Dermis microvascular lymphatic vessel endothelial cell (primary cell): ENCODE data around the gene FCSK. TPM values are rescaled to one million over a fixed set of nuclear protein-coding genes. Genes with fewer than 3 reads are reported as not detected.

Experiments used
- DNase-seq, 2 donors: peaks; one replicate each; pipeline versions ENCODE4 v3.0.0 to v3.0.0-alpha.2; 2010; ENCODE audit warnings: low read depth in 2 of 2
- total RNA-seq: library from RNA; depleted of rRNA; stranded (reverse); fragments of >200 nt; gene quantifications from 2 replicates; pipeline ENCODE4 v1.2.1, GENCODE V29; 2014

Gene FCSK
- total RNA-seq, 1 donor from 2014 or later = 7.4 TPM

- no peak for DNase-seq
Measured at GRCh38 chr16:70522216-70523075, 68.1 kb downstream of the FCSK start.

DNA sequence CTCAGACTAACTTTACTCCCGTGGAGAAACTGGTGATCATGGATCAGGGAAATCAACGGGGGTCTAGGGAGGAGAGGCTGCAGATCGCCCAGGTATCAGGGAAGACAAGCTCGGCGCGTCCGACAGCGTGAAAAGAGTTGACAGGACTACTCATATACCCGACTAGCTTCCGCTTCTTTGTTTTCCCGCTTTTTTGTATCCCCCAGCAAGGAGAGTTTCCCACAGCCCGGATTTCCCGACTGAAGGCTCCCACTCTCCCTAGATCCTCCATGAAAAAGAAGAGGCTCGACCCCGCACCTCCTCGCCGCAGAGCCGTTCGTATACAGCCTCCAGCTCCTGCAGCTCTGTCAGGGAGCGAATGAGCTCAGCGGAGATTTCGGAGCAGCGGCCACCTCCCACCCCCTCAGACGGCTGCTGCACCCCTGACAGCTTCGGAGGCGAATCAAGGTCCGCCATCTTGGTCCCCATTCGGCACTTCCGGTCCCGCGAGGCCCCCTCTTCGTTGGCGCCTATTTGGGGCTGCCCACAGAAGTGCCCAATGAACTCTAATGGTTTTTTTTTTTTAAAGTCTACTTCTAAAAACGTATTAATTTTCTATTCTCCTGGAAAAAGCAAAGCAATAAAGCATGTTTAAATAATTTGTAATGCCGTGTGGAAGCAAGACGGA lies 68.8 kb downstream of the FCSK start, which contains the start of gene COG4:
TSS of gene COG4 (minus strand) at position 479 of the 667 bp plus-strand sequence. CDS start at position 468, 11 bp downstream.
- peak; percentile 69 to 88 for DNase-seq

GRCh38 chr16:70523743-70524398 lies 69.5 kb downstream of the FCSK start, which contains the start of gene SF3B3:
SF3B3 (plus strand) TSS chr16:70523816; CDS start chr16:70526657, 2,841 bp downstream.
- DNase-seq = no peak

GRCh38 chr16:70524399-70524825 lies 70.0 kb downstream of the FCSK start:
- peak in 1 of 2 donors; percentile 38 for DNase-seq

GRCh38 chr16:70526403-70526802 lies 72.0 kb downstream of the FCSK start:
- no peak for DNase-seq

GRCh38 chr16:70527315-70527996 lies 73.1 kb downstream of the FCSK start:
- DNase-seq = no peak

DNA sequence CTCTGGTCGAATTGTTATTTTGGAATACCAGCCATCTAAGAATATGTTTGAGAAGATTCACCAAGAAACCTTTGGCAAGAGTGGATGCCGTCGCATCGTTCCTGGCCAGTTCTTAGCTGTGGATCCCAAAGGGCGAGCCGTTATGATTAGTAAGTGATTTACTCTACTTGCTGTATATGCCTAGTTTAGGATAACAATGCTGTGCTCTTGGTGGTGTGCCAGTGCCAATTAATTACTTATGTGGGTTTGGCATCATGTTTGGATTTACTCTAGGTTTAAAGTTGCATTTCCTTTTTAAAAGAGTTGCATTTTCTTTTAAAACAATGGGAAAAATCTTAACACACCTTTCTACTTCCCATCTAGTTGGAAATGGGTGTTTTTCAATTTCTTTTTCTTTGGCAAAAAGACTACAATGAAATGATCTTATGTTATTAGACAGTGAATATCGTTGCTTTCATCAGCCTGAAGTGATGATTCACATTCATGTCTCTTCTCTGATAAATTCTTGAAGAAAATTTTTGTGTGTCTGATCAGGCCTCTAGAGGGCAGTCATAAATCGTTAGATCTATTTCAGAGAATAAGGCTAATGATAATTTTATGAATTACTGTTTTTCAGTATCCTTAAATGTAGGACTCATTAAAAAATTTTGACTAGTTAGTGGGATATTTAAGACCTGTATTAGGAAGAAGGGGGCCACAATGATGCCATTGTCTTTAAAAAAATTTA lies 74.8 kb downstream of the FCSK start:
- peak; percentile 37 to 68 for DNase-seq

Other genes starting within 250 kb of the FCSK start
- 28.2 and 40.0 TPM in 2 replicates for gene EXOSC6, start 202.7 kb upstream of the FCSK start, total RNA-seq
- gene AARS1, start 165.1 kb upstream of the FCSK start, total RNA-seq = 91.7 and 99.2 TPM in 2 replicates
- 22.5 and 26.0 TPM in 2 replicates for gene DDX19B, start 155.4 kb upstream of the FCSK start, total RNA-seq
- 27.0 and 38.1 TPM in 2 replicates for gene DDX19A, start 107.7 kb upstream of the FCSK start, total RNA-seq
- 35.9 and 42.1 TPM in 2 replicates for gene ST3GAL2, start 15.5 kb upstream of the FCSK start, total RNA-seq
- gene COG4, start 69.0 kb downstream of the FCSK start, total RNA-seq = 63.2 and 75.5 TPM in 2 replicates
- 62.3 and 82.3 TPM in 2 replicates for gene SF3B3, start 69.2 kb downstream of the FCSK start, total RNA-seq
- gene IL34, start 192.0 kb downstream of the FCSK start, total RNA-seq = 4.9 and 6.7 TPM in 2 replicates
- 9.9 and 18.7 TPM in 2 replicates for gene MTSS2, start 231.5 kb downstream of the FCSK start, total RNA-seq